GM13976 (cell line): ENCODE measurements around the gene TTC1.

ENCODE experiments used
- DNase-seq: peaks from one replicate; pipeline ENCODE4 v3.0.0; 2012; ENCODE audit warnings: low spot score
- in situ Hi-C: fragments of 300-500 bp; cut with MboI; formaldehyde crosslinking; loops from one replicate; pipeline ENCODE4 v1.12.0; 2022; ENCODE audit warnings: low sequenced_read_pairs, mixed read lengths, inconsistent platforms; ENCODE audit not compliant: unreplicated experiment
- TF ChIP-seq, protein P1 (sequence below): IDR thresholded peaks from 2 replicates; pipeline ENCODE4 v1.5.1; 2012; ENCODE audit warnings: borderline replicate concordance, mild to moderate bottlenecking; ENCODE audit not compliant: insufficient read depth; ENCODE audit errors: extremely low read depth, missing control alignments, control extremely low read depth

Gene TTC1

DNA sequence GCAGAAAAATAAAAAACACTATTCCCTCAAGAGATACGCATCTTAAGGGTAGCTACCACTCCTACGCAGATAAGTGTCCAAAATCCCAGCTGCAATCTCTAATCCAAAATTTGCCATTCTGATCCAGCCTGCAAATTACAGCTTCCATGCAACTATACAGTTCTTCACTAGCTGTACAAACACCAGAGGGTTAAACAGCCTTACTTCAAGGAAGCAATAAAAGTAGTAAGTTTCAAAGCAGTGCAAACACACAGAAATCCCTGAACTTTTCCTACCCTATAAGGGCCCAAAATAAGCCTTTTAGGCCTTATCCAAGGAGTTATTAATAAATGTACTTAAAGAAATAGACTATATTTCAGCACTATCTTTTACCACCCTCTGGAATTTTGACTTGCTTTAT, 70.8 kb downstream of the TTC1 start:
- TF ChIP-seq, protein P1, sequence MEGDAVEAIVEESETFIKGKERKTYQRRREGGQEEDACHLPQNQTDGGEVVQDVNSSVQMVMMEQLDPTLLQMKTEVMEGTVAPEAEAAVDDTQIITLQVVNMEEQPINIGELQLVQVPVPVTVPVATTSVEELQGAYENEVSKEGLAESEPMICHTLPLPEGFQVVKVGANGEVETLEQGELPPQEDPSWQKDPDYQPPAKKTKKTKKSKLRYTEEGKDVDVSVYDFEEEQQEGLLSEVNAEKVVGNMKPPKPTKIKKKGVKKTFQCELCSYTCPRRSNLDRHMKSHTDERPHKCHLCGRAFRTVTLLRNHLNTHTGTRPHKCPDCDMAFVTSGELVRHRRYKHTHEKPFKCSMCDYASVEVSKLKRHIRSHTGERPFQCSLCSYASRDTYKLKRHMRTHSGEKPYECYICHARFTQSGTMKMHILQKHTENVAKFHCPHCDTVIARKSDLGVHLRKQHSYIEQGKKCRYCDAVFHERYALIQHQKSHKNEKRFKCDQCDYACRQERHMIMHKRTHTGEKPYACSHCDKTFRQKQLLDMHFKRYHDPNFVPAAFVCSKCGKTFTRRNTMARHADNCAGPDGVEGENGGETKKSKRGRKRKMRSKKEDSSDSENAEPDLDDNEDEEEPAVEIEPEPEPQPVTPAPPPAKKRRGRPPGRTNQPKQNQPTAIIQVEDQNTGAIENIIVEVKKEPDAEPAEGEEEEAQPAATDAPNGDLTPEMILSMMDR = no peak
- no peak for DNase-seq
- in situ Hi-C loops = no loop called here

DNA sequence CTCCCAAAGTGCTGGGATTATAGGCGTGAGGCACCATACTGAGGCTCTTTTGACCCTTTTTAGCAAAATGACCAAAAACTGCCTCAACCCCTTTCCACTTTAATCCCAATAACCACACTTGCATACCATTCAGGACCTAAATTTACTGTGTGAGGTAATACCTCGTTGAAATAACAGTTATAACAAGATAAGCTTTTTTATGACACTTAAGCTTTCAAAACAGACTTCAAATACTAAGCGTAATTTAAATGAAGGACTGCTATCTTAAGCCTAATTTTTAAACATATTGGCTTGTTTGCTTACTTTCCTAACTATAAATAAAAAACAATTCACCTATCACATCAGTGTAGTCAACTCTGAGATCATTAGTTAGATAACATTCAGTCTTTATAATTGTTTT, 72.6 kb downstream of the TTC1 start:
- in situ Hi-C loops = no loop called here
- TF ChIP-seq, protein P1 = no peak
- DNase-seq = no peak

DNA sequence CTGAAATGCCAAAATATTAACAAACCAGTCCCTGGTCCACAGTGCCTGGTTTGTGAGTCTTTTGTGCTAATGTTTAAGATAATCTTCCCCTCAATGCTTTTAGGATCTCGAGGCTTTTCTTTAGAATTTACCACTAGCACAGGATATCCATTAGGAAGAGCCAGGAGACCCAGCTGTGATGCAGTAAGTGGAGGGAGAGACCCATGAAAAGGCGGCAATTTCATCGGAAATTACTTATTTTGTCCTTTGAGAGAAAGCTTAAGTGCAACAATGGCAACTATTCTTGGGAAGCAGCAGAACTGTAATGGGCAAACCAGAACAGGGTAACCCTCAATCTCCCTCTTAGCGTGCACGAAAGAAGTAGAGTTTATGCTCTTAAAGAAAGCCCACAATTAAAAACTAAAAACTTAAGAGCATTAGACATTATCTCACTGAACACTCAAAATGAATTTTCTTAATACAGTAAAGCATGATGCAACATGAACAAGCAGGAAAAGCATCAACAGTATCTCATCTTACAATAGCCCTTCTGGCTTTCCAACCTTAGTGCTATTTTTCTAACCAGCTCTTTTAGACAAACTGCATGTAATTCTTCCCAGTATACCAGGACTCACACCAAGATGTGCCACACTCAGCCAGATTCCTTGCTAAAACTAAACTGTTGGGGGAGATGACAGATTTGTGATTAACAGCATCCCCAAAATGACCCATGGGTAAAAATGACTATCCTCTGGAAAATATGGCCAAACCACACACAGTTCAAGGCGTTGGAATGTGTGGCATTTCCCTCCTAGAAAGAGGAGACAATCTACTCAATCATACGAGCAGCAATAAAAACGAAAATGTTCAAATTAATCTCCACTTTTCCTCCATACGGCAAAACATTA, 73.9 kb downstream of the TTC1 start:
- in situ Hi-C loops = no loop called here
- TF ChIP-seq, protein P1 = no peak
- DNase-seq = no peak

DNA sequence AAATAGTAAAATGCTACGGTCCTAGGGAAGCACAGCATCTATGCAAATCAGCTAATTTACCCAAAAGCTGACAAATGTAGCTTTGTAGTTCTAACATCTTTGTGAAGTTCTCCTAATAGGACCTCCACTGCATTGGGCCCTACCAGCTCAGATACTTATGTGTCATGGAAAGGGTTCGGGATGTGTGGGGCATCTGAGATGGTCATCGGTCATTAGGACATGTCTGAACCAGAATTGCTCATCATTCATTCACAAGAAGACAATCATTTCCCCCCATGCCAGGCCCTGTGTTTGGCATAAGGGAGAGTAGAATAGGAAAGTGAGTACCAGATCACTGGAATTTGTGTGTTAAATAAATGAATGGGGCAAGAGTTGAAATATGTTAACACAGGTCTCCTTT, 74.6 kb downstream of the TTC1 start:
- TF ChIP-seq, protein P1 = no peak
- in situ Hi-C loops = no loop called here
- DNase-seq = no peak

DNA sequence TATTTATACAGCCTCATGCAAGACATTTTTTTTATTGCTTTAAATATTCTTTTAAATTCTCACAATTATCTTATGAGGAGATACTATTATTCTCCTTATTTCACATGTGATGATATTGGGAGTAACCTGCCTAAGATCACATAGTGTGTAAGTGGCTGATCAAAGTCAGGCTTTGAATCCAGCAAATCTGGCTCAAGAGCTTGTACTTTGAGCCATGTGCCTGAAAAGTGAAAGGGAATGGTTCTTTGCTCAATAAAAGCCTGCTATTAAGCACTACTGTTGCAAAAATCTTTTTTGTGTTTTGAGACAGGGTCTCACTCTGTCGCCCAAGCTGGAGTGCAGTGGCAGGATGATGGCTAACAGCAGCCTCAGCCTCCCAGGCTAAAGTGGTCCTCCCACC, 75.2 kb downstream of the TTC1 start:
- in situ Hi-C loops = no loop called here
- DNase-seq = no peak
- TF ChIP-seq, protein P1 = no peak

DNA sequence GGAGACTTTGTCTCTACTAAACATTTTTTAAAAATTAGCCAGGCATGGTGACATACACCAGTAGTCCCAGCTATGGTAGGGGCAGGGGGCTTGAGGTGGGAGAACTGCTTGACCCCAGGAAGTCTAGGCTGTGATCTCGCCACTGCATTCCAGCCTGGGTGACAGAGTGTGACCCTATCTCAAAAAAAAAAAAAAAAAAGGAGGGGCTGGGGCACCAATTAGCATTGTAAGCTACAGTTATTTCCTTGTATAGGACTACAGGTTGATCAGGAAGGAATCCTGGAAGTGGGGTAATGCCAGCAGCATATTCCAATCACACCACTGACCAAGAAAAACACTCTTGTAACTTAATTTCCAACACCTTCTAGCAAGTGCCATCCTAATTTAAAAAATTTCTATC, 78.3 kb downstream of the TTC1 start:
- no peak for DNase-seq
- TF ChIP-seq, protein P1 = no peak
- in situ Hi-C loops = no loop called here
